Cardiac septum (tissue), 1 donor: ENCODE data around the gene ATP6V1G1. TPM values are rescaled to one million over a fixed set of nuclear protein-coding genes. Genes with fewer than 3 reads are reported as not detected.

Source experiments
- DNase-seq: peaks from one replicate; pipeline ENCODE4 v3.0.0-alpha.2; 2020; ENCODE audit warnings: low spot score
- intact Hi-C: fragments of 100-400 bp; cut with DNase I; formaldehyde crosslinking; loops from one replicate; pipeline ENCODE4 v1.14.0; 2022
- long read RNA-seq: library from polyadenylated mRNA; unstranded; transcript quantifications from one replicate; pipeline ENCODE4 v2.0.0, GENCODE V29; 2021
- total RNA-seq: library from RNA; stranded (reverse); fragmentation: NEBNext Ultra II Directional; extraction: Animal tissue kit (Norgen Biotek cat#: 25700); gene quantifications from one replicate; pipeline ENCODE4 v1.2.1, GENCODE V29; 2021
- donor health status: DM: no; HTN: no; CAD: no.

ATP6V1G1 gene
- total RNA-seq, result 64.6 TPM
- long read RNA-seq, transcript ATP6V1G1-201 (3 exons, 1,080 nt), result major isoform, 122 of 122 reads
- long read RNA-seq, partial matches to known transcripts, result 0 of 122 reads
- long read RNA-seq, other reads (novel, unspliced or antisense), result 0 of 122 reads

DNA sequence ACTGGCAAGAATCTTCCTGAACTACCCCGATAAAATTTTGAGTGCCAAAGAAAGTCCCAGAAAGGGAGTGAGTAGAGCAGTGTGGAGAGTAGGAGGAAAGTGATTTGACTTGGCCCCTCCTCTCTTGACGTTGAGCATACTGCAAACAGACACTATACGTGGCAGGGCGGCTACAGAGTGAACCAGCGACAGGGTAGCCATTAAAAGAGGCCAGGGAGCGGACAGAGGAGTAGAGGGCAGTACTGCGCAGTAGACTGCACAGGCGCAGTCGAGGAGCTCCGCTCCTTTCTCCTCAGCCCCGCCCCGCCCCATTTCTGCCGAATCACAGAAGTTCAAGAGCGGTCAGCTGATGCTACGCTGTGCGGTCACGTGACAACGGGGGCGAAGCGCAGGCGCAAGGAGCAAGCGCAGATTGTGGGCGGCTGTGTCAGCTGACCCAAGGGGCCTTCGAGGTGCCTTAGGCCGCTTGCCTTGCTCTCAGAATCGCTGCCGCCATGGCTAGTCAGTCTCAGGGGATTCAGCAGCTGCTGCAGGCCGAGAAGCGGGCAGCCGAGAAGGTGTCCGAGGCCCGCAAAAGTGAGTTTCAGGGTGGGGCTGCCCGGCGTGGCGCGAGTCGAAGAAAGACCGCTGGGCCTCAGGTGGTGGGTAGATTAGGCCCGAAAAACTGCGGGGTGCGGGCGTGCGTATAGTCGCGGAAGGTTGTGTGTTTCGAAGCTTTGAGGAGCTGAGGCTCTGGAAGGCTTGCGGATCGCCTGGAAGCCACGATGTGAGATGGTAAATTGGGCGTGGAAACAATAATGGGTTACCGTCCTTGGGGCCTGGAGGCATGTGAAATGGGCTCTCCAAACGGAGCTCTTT, at the start of gene ATP6V1G1:
Gene ATP6V1G1, plus strand, starts transcription at position 425 of the 858 bp plus-strand sequence. Its CDS starts 70 bp downstream, at position 495.
- peak; percentile 99 for DNase-seq
- intact Hi-C loops, result loop anchor here (1.0 to 10.0 kb wide), 2 partner anchors 24 to 183 kb away; partner anchors contain the start of gene TMEM268

DNA sequence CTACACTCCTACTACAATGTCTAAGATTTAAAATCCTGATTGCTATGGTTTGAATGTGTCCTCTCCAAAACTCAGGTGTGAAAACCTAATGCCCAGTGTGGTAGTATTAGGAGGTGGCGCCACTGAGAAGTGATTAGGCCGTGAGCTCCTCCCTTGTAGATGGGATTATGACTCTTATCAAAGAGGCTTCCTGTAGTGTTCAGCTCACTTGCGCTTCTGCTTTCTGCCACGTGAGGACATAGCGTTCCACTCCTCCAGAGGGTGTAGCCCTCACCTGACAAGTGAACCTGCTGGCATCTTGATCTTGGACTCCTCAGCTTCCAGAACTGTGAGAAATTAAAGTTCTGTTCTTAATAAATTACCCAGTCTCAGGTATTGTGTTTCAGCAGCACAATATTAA, 49.3 kb upstream of the ATP6V1G1 start:
- intact Hi-C loops, result no loop called here
- DNase-seq, result no peak

DNA sequence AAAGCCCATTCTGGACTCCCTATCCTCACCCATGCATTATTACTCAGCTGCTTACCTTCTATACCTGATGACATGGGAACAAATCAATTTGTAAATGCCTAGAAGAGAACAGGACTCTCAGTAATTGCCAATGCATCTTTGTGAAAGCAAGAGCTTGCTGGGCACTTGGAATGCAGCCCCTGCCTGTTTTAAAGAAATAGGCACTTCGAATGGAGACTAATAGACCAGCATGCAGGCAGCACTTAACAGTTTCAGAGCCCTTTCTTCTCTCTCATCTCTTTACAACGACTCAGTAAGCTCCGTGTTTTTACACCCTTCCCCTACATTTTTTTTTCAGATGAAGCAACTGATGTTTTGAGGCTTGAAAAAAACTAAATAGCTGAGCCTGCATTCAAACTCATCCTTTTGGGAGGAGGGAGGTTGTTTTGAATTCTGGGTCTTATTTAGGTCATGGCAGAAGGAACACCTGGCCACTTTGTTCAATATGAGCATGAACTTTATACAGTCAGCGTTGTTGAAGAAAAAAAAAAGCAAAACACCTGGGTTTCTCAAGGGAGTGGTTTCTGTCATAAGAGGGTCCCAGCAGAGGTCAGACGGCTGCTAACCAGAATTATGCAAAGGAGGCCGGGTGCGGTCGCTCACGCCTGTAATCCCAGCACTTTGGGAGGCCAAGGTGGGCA, 47.7 kb upstream of the ATP6V1G1 start:
- no peak for DNase-seq
- intact Hi-C loops, result no loop called here

- intact Hi-C loops, result no loop called here
- DNase-seq, result no peak
These were observed 42.5 kb upstream of the ATP6V1G1 start for GRCh38 chr9:114545055-114545454.

DNA sequence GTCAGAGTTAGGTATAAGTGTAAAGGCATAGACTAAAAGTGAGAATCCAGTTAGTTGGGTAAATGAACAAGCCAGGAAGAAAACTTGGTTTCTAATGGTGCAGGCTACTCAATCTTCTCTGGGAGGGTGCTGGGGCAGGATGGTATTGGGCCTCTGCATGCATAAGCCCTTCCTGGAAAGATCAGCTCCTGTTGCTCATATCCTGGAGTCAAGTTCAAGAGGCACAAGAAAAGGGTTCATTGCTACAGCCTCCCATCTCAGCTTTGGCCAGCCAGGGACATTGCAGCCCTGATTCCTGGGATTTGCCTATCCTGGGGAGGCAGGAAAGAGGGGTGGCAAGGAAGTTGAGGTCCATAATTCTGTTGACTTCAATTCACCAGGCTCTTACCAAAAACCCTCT, 40.7 kb upstream of the ATP6V1G1 start:
- intact Hi-C loops, result no loop called here
- DNase-seq, result no peak

- intact Hi-C loops, result no loop called here
- DNase-seq, result no peak
These were observed 37.8 kb upstream of the ATP6V1G1 start for GRCh38 chr9:114549697-114550330.

DNA sequence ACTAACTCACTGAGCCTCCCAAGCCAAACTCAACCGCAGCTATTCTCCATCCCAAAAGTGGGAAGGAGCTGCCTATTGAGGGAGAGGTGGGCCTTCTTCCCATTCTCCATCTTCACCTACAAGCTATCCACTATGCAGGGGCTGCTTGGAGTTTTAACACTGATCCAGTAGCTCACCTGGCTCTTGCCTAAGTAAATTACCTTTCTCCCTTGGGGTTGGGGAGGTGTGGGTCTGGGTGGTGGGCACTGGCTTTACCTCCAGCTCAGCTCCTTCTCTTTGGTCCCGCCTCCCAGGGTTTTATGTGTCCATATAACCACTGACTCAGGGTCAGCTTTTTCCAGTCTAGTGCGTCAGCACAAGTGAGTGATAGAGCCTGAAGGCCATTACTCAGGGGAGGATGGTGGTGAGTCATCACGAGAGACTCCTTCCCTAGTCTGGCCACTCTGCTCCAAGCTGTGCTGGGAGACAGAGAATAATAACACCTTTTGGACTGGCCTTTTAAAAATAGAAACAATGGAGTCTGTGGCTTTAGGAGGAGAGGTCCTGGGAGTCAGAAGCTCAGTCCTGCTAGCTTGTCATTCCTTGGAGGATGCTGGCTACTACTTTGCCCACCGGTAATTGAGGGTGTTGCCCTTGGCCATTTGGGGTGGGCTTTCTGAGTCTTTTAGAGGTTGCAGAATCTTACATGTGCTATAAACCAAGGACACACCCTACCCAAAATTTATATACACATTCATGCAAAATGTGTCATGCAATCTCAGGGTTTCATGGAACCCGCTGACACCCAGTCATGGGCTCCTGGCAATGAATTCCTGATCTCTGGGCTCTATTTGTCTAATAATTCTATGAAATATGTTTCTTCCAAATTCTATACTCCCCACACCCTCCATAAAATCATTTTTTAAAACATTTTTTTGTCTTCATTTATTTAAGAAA, 35.6 kb upstream of the ATP6V1G1 start:
- intact Hi-C loops, result no loop called here
- DNase-seq, result no peak

- no peak for DNase-seq
- intact Hi-C loops, result no loop called here
These were observed 34.9 kb upstream of the ATP6V1G1 start for GRCh38 chr9:114552706-114553105.

DNA sequence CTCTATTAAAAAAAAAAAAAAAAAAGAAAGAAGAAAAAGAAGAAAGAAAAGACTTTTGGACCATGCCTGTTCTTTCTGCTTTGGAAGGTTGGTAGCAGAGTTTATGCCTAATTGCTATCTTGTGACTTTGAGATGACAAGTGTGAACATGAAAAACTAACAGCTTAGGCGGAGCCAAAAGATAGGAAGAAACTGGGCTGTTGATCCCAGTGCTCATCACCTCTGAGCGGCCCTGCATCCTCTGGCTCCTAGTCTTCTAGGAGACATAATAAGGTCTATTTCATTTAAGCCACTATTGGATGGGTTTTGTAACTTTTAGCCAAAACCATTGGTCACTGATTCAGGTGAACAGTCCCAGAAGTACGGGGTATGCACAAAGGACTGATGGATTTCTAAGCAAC, 34.4 kb upstream of the ATP6V1G1 start:
- intact Hi-C loops, result no loop called here
- DNase-seq, result no peak

- no peak for DNase-seq
- intact Hi-C loops, result no loop called here
These were observed 31.9 kb upstream of the ATP6V1G1 start for GRCh38 chr9:114555696-114556095.

GRCh38 chr9:114558027-114558675, 29.4 kb upstream of the ATP6V1G1 start:
- DNase-seq, result no peak
- intact Hi-C loops, result no loop called here

DNA sequence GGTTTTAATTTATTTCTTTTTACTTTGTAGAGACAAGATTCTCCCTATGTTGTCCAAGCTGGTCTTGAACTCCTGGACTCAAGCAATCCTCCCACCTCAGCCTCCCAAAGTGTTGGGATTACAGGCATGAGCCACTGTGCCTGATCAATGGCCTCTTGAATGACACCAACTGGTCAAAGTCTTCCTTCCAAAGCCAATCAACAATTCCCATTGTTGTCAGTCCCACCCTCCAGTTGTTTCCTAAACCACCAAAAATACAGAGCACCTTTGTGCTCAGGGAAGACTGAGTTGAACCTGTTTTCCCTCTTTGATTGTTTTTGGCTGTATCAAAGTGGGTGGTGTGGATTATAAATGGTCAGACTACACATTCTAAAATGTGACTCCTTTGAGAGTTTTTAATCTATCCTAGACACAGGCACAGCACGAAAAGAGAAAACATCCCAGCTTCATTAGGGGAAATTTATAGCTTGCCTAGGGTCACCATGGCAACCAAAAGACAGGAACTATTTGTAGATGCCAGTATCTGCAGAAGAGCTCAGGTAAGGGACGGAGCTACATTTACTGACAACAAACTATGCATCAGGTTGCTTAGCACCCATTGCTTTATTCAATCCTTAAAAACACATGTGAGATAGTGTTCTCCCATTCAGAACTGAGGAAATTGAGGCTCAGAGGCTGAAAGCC, 27.6 kb upstream of the ATP6V1G1 start:
- no peak for DNase-seq
- intact Hi-C loops, result no loop called here

DNA sequence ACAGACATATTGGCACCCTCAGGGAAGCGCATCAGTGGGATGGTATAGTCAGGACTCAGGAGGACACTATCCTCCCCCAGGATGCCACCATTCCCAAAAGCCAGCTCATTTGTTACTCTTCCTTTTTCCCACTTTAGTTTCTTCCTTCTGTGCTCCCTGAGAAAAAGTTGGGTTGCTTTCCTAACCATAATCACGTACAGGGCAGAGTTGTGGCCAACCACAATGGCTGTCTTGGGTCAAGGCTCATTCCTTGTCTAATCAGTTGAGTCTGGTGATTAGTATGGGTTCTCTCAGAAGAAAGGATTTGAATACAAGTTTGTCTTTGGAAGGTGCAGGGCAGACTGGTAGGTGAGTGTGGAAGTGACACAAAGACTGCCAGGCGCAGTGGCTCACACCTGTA, 26.6 kb upstream of the ATP6V1G1 start:
- intact Hi-C loops, result no loop called here
- DNase-seq, result no peak

- no peak for DNase-seq
- intact Hi-C loops, result no loop called here
These were observed 25.8 kb upstream of the ATP6V1G1 start for GRCh38 chr9:114561771-114562170.

- intact Hi-C loops, result no loop called here
- DNase-seq, result no peak
These were observed 22.4 kb upstream of the ATP6V1G1 start for GRCh38 chr9:114565204-114565603.

DNA sequence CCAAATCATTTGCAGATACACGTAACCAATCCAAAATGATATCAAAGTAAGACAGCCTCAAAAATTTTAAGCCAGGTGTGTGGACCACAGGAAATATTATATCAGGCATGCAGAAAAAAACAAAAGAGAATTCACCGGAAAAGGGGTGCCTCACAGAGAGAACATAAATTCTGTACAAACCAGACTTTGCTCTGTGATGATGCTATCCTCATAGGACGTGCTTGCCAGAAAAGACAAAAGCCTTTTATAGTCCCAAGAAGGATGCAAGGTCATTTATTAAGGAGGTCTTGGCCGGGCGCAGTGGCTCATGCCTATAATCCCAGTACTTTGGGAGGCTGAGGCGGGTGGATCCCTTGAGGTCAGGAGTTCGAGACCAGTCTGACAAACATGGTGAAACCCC, 16.8 kb upstream of the ATP6V1G1 start:
- intact Hi-C loops, result no loop called here
- DNase-seq, result no peak

GRCh38 chr9:114571391-114571790, 16.2 kb upstream of the ATP6V1G1 start:
- intact Hi-C loops, result no loop called here
- no peak for DNase-seq

GRCh38 chr9:114572199-114572598, 15.4 kb upstream of the ATP6V1G1 start:
- DNase-seq, result no peak
- intact Hi-C loops, result no loop called here
